Middle frontal gyrus (tissue), 1 donor: ENCODE data around the gene NKX6-1.
A peak's percentile ranks its signal among the peaks of the same experiment; 100 is the strongest.

Experiments used
- DNase-seq: peaks from one replicate; pipeline ENCODE4 v3.0.0-alpha.2; 2015; ENCODE audit warnings: low spot score; ENCODE audit errors: extremely low spot score

Gene NKX6-1

GRCh38 chr4:84498935-84499623 lies at the start of gene NKX6-1:
NKX6-1 (minus strand) TSS chr4:84499292; CDS start chr4:84498228, 1,064 bp downstream.
- no peak for DNase-seq

GRCh38 chr4:84547211-84547610 lies 48.1 kb upstream of the NKX6-1 start:
- no peak for DNase-seq

GRCh38 chr4:84545093-84545492 lies 46.0 kb upstream of the NKX6-1 start:
- no peak for DNase-seq

- DNase-seq, result no peak
These were observed 36.8 kb upstream of the NKX6-1 start for GRCh38 chr4:84535901-84536300.

GRCh38 chr4:84531689-84532088 lies 32.6 kb upstream of the NKX6-1 start:
- DNase-seq, result no peak

- DNase-seq, result no peak
These were observed 31.8 kb upstream of the NKX6-1 start for GRCh38 chr4:84530871-84531270.

GRCh38 chr4:84530454-84530853 lies 31.4 kb upstream of the NKX6-1 start:
- DNase-seq, result no peak

- DNase-seq, result no peak
These were observed 30.2 kb upstream of the NKX6-1 start for GRCh38 chr4:84529169-84529751.

- DNase-seq, result no peak
These were observed 28.3 kb upstream of the NKX6-1 start for GRCh38 chr4:84527391-84527790.

- DNase-seq, result no peak
These were observed 16.0 kb upstream of the NKX6-1 start for GRCh38 chr4:84515075-84515474.

GRCh38 chr4:84512277-84512676 lies 13.2 kb upstream of the NKX6-1 start:
- no peak for DNase-seq

- no peak for DNase-seq
These were observed 12.6 kb upstream of the NKX6-1 start for GRCh38 chr4:84511703-84512102.

- no peak for DNase-seq
These were observed 8.8 kb upstream of the NKX6-1 start for GRCh38 chr4:84507941-84508340.

GRCh38 chr4:84504821-84505220 lies 5.7 kb upstream of the NKX6-1 start:
- no peak for DNase-seq

- DNase-seq, result peak; percentile 29
These were observed 4.7 kb upstream of the NKX6-1 start for GRCh38 chr4:84503495-84504437.

- DNase-seq, result no peak
These were observed 3.9 kb upstream of the NKX6-1 start for GRCh38 chr4:84502955-84503373.

GRCh38 chr4:84502333-84502954 lies 3.4 kb upstream of the NKX6-1 start:
- no peak for DNase-seq

GRCh38 chr4:84501721-84502267 lies 2.7 kb upstream of the NKX6-1 start:
- DNase-seq, result no peak

- DNase-seq, result no peak
These were observed 2.1 kb upstream of the NKX6-1 start for GRCh38 chr4:84501202-84501503.

GRCh38 chr4:84500386-84501201 lies 1.5 kb upstream of the NKX6-1 start:
- DNase-seq, result no peak

GRCh38 chr4:84499624-84499982 lies 511 bp upstream of the NKX6-1 start:
- DNase-seq, result no peak
